GM19025 (cell line): ENCODE measurements around the gene IKZF4.

ENCODE experiments used
- ATAC-seq: cut with Tn5 transposase; IDR thresholded peaks from one replicate; pipeline ENCODE4 v1.9.1; 2021; ENCODE audit warnings: mild to moderate bottlenecking, low read depth, moderate library complexity; ENCODE audit not compliant: unreplicated experiment

The IKZF4 gene

DNA sequence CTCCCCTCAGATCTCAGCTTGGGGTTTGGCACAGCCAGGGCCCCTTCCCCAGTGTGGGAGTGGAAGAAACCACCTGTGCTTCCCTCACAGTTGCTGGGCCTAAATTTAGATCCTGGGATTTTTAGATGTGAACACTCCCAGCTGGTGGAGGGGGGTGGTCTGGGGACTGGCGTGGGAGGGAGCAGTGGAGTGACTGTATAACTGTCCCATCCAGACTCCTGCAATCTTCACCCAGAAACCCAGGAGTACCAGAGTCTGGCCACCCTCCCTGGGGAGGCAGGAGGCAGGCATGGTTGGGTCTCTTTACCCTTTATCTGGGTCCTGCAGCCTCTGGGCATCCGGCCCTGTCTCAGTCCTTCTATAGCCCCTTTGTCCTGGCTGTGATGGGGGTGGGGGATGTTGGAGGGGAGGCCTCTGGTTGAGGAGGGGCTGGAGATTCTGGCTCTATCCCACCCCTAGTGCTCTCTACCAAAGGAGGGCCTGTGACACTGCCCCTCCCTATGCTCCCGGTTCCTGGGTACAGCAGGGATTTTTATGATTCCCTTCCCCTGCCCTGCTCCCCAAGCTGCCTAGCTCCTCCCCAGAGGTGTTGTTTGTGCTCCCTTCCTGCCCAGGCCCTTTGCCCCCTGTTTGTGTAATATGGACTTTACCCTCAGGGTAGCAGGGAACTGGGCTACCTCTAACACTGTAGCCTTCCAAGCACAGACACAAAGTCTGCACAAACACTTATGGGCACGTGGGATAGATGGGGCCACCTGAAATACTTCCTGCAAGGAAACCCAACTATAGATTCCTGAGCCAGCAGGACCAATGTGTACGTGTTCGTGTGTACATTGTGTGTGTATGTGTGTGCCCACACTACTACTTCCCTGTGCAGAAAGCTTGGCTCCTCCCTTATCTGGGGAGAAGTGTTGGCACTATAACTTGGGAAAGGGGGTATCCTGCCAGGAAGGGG, 60.8 kb downstream of the IKZF4 start:
- no peak for ATAC-seq

- no peak for ATAC-seq
These were observed 61.5 kb downstream of the IKZF4 start for GRCh38 chr12:56082382-56082781.

DNA sequence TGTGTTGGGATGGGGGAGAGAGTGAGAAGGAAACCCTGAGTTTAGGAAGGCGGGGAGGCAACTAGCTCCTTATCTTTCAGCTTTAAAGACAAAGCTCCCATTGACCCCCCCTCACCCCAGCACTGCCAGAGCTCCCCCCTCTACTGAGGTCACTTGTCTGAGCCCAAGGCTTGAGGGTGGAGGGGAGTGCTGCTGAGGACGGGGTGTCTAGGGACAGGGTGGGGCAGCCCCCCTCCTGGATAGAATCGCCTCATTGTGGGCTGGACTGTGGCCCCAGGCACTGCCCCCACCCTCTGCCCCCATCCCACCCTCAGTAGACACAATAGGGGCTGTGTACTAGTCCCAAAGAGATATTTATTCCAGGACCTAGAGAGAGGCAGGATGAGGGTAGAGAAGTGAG, 62.1 kb downstream of the IKZF4 start:
- no peak for ATAC-seq

DNA sequence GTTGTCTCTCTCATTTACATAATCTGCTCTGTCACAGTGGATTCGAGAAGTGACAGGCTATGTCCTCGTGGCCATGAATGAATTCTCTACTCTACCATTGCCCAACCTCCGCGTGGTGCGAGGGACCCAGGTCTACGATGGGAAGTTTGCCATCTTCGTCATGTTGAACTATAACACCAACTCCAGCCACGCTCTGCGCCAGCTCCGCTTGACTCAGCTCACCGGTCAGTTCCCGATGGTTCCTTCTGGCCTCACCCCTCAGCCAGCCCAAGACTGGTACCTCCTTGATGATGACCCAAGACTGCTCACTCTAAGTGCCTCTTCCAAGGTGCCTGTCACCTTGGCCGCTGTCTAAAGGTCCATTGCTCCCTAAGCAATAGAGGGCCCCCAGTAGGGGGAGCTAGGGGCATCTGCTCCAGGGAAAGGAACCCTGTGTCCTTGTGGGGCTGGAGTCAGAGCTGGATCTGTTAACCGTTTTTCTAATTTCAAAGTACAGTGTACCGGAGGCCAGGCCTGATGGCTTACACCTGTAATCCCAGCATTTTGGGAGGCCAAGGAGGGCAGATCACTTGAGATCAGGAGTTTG, 64.2 kb downstream of the IKZF4 start:
- ATAC-seq, result no peak

- no peak for ATAC-seq
These were observed 65.3 kb downstream of the IKZF4 start for GRCh38 chr12:56086096-56086495.

DNA sequence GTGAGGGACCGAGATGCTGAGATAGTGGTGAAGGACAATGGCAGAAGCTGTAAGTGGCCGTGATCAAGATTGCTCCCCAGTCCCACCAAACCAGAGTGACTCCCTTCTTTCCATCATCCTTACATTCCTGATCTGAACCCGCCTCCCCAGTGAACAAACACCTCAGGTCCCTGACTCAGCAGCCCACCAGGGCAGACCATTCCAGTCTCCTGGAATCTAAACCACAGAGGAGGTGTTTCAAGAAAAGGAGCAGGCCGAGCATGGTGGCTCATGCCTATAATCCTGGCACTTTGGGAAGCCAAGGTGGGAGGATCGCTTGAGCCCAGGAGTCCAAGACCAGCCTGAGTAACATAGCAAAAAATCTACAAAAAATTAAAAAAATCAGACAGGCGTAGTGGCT, 65.8 kb downstream of the IKZF4 start:
- ATAC-seq, result no peak

DNA sequence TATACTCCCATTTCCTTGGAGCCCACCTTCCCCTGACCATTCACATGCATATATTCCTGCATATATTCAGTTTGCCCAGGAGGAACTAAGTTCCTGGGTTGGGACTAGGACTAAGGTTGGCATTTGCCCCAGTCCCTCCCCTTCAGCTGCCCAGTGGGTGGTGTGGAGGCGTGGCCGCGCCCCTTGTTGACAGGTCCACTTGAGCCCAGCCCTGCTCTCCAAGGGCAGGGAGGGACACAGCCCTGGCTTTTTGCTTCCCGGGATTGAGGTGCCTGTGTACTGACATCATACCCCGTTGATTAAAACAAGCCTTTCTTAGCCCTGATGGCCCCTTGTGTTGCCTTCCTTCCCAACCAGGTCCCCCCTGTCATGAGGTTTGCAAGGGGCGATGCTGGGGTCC, 66.4 kb downstream of the IKZF4 start:
- no peak for ATAC-seq
